SK-N-SH treated with all-trans-retinoic acid at 6 μM for 48 hours (cell line): ENCODE data around the gene GAS2.

ENCODE experiments used
- ATAC-seq: fragments of 200-7000 bp; cut with Tn5 transposase; 3 replicates; pipeline ENCODE4 v1.9.1; 2020; ENCODE audit warnings: mild to moderate bottlenecking, moderate library complexity
- BACH2 ChIP-seq: fragments of 250-450 bp; sonication (Bioruptor Pico); IDR thresholded peaks from 2 replicates; pipeline ENCODE4 v1.9.0; 2021; ENCODE audit warnings: mild to moderate bottlenecking, borderline replicate concordance
- CSDC2 ChIP-seq: fragments of 250-450 bp; sonication (Bioruptor Pico); IDR thresholded peaks from 2 replicates; pipeline ENCODE4 v1.5.0; 2020; ENCODE audit warnings: mild to moderate bottlenecking, moderate library complexity
- ESRRG ChIP-seq: fragments of 250-450 bp; sonication (Bioruptor Pico); IDR thresholded peaks from 2 replicates; pipeline ENCODE4 v1.6.1; 2021; ENCODE audit warnings: mild to moderate bottlenecking
- ISL1 ChIP-seq: fragments of 250-450 bp; sonication (Bioruptor Pico); IDR thresholded peaks from 2 replicates; pipeline ENCODE4 v2.1.2; 2022; ENCODE audit warnings: mild to moderate bottlenecking, moderate library complexity
- PPARA ChIP-seq: fragments of 250-450 bp; sonication (Bioruptor Pico); IDR thresholded peaks from 2 replicates; pipeline ENCODE4 v1.5.0; 2020; ENCODE audit warnings: mild to moderate bottlenecking, borderline replicate concordance
- RARB ChIP-seq: fragments of 250-450 bp; sonication (Bioruptor Pico); IDR thresholded peaks from 2 replicates; pipeline ENCODE4 v1.8.0; 2021; ENCODE audit warnings: mild to moderate bottlenecking, moderate library complexity
- SNAI2 ChIP-seq: fragments of 250-450 bp; sonication (Bioruptor Pico); IDR thresholded peaks from 2 replicates; pipeline ENCODE4 v1.5.0; 2020; ENCODE audit warnings: mild to moderate bottlenecking, moderate library complexity
- TCF4 ChIP-seq: fragments of 250-450 bp; sonication (Bioruptor Pico); IDR thresholded peaks from 2 replicates; pipeline ENCODE4 v1.8.0; 2021; ENCODE audit warnings: mild to moderate bottlenecking, moderate library complexity, borderline replicate concordance
- TOX ChIP-seq: fragments of 250-450 bp; sonication (Bioruptor Pico); IDR thresholded peaks from 2 replicates; pipeline ENCODE4 v1.8.0; 2021; ENCODE audit warnings: mild to moderate bottlenecking, moderate library complexity, borderline replicate concordance
- ZFP3 ChIP-seq: fragments of 250-450 bp; sonication (Bioruptor Pico); IDR thresholded peaks from 2 replicates; pipeline ENCODE4 v1.5.0; 2020; ENCODE audit warnings: mild to moderate bottlenecking, moderate library complexity
- ZFP30 ChIP-seq: fragments of 450-650 bp; formaldehyde crosslinking; IDR thresholded peaks from 2 replicates; pipeline ENCODE4 v1.5.0; 2022; ENCODE audit warnings: mild to moderate bottlenecking, moderate library complexity
- ZNF70 ChIP-seq: fragments of 450-650 bp; formaldehyde crosslinking; IDR thresholded peaks from 2 replicates; pipeline ENCODE4 v1.5.0; 2020; ENCODE audit warnings: mild to moderate bottlenecking, moderate library complexity
- ZNF8 ChIP-seq: fragments of 450-650 bp; formaldehyde crosslinking; IDR thresholded peaks from 2 replicates; pipeline ENCODE4 v1.5.0; 2020; ENCODE audit warnings: mild to moderate bottlenecking, moderate library complexity
- TF ChIP-seq, protein P1 (sequence below): fragments of 250-450 bp; sonication (Bioruptor Pico); IDR thresholded peaks from 2 replicates; pipeline ENCODE4 v1.5.1; 2020; ENCODE audit warnings: low read depth, mild to moderate bottlenecking, moderate library complexity
- TF ChIP-seq, protein P2 (sequence below): fragments of 250-450 bp; sonication (Bioruptor Pico); IDR thresholded peaks from 2 replicates; pipeline ENCODE4 v1.5.0; 2020; ENCODE audit warnings: mild to moderate bottlenecking, moderate library complexity
- TF ChIP-seq, protein P3 (sequence below): fragments of 250-450 bp; sonication (Bioruptor Pico); IDR thresholded peaks from 2 replicates; pipeline ENCODE4 v1.8.0; 2021; ENCODE audit warnings: low read depth, mild to moderate bottlenecking, moderate library complexity, borderline replicate concordance
- TF ChIP-seq, protein P4 (sequence below): fragments of 250-450 bp; sonication (Bioruptor Pico); IDR thresholded peaks from 2 replicates; pipeline ENCODE4 v1.8.0; 2020; ENCODE audit warnings: mild to moderate bottlenecking, moderate library complexity, borderline replicate concordance
- TF ChIP-seq, protein P5 (sequence below): fragments of 250-450 bp; sonication (Bioruptor Pico); IDR thresholded peaks from 2 replicates; pipeline ENCODE4 v1.5.1; 2021; ENCODE audit warnings: mild to moderate bottlenecking, moderate library complexity

GAS2 gene

DNA sequence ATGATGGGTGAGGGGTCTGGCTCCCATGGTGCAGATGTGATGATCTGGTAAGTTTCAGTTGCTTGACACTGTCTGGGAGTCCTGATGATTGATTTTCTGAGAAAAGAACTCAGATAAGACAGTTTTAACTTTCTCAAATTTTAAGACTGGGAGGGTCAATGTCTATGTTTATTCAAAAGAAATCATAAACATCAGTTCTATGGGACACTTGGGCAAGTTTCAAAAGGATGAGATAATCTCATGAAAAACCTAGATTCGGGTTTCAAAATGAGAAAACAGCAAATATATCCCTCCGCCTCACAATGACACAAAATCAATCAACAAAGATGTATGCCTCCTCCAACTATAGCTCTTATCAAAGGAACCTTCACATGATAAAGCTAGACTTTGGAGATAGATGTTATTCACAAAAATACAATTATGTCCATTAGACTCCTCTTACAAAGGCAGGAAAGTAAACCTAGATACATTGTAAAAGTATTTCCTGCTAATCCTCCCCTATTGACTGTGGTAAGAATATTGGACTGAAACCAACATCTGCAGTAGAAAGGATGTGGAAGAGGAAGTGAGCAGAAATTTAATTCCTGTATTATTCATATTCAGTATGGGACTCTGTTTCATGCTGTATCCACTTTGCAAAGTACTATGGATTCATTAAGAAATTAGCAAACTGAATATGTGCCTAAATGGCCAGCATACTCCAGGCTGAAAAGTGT is 141.6 kb downstream of the GAS2 start:
- TF ChIP-seq TCF4 (no peak), RARB (CRISPR knock-in tag) (no peak), ZFP3 (CRISPR knock-in tag) (no peak), TOX (CRISPR knock-in tag) (no peak), ZNF70 (CRISPR knock-in tag) (no peak), CSDC2 (no peak), SNAI2 (CRISPR knock-in tag) (no peak), ISL1 (CRISPR knock-in tag) (no peak), ZFP30 (CRISPR knock-in tag) (no peak), ESRRG (CRISPR knock-in tag) (no peak), PPARA (CRISPR knock-in tag) (no peak), BACH2 (CRISPR knock-in tag) (no peak)
- TF ChIP-seq, protein P1, sequence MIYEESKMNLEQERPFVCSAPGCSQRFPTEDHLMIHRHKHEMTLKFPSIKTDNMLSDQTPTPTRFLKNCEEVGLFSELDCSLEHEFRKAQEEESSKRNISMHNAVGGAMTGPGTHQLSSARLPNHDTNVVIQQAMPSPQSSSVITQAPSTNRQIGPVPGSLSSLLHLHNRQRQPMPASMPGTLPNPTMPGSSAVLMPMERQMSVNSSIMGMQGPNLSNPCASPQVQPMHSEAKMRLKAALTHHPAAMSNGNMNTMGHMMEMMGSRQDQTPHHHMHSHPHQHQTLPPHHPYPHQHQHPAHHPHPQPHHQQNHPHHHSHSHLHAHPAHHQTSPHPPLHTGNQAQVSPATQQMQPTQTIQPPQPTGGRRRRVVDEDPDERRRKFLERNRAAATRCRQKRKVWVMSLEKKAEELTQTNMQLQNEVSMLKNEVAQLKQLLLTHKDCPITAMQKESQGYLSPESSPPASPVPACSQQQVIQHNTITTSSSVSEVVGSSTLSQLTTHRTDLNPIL (CRISPR knock-in tag), result no peak
- TF ChIP-seq, protein P2, sequence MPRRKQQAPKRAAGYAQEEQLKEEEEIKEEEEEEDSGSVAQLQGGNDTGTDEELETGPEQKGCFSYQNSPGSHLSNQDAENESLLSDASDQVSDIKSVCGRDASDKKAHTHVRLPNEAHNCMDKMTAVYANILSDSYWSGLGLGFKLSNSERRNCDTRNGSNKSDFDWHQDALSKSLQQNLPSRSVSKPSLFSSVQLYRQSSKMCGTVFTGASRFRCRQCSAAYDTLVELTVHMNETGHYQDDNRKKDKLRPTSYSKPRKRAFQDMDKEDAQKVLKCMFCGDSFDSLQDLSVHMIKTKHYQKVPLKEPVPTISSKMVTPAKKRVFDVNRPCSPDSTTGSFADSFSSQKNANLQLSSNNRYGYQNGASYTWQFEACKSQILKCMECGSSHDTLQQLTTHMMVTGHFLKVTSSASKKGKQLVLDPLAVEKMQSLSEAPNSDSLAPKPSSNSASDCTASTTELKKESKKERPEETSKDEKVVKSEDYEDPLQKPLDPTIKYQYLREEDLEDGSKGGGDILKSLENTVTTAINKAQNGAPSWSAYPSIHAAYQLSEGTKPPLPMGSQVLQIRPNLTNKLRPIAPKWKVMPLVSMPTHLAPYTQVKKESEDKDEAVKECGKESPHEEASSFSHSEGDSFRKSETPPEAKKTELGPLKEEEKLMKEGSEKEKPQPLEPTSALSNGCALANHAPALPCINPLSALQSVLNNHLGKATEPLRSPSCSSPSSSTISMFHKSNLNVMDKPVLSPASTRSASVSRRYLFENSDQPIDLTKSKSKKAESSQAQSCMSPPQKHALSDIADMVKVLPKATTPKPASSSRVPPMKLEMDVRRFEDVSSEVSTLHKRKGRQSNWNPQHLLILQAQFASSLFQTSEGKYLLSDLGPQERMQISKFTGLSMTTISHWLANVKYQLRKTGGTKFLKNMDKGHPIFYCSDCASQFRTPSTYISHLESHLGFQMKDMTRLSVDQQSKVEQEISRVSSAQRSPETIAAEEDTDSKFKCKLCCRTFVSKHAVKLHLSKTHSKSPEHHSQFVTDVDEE (CRISPR knock-in tag), result no peak
- TF ChIP-seq, protein P3, sequence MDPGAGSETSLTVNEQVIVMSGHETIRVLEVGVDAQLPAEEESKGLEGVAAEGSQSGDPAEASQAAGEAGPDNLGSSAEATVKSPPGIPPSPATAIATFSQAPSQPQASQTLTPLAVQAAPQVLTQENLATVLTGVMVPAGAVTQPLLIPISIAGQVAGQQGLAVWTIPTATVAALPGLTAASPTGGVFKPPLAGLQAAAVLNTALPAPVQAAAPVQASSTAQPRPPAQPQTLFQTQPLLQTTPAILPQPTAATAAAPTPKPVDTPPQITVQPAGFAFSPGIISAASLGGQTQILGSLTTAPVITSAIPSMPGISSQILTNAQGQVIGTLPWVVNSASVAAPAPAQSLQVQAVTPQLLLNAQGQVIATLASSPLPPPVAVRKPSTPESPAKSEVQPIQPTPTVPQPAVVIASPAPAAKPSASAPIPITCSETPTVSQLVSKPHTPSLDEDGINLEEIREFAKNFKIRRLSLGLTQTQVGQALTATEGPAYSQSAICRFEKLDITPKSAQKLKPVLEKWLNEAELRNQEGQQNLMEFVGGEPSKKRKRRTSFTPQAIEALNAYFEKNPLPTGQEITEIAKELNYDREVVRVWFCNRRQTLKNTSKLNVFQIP (CRISPR knock-in tag), result no peak
- TF ChIP-seq, protein P4, sequence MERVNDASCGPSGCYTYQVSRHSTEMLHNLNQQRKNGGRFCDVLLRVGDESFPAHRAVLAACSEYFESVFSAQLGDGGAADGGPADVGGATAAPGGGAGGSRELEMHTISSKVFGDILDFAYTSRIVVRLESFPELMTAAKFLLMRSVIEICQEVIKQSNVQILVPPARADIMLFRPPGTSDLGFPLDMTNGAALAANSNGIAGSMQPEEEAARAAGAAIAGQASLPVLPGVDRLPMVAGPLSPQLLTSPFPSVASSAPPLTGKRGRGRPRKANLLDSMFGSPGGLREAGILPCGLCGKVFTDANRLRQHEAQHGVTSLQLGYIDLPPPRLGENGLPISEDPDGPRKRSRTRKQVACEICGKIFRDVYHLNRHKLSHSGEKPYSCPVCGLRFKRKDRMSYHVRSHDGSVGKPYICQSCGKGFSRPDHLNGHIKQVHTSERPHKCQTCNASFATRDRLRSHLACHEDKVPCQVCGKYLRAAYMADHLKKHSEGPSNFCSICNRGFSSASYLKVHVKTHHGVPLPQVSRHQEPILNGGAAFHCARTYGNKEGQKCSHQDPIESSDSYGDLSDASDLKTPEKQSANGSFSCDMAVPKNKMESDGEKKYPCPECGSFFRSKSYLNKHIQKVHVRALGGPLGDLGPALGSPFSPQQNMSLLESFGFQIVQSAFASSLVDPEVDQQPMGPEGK (CRISPR knock-in tag), result no peak
- ATAC-seq, result no peak

DNA sequence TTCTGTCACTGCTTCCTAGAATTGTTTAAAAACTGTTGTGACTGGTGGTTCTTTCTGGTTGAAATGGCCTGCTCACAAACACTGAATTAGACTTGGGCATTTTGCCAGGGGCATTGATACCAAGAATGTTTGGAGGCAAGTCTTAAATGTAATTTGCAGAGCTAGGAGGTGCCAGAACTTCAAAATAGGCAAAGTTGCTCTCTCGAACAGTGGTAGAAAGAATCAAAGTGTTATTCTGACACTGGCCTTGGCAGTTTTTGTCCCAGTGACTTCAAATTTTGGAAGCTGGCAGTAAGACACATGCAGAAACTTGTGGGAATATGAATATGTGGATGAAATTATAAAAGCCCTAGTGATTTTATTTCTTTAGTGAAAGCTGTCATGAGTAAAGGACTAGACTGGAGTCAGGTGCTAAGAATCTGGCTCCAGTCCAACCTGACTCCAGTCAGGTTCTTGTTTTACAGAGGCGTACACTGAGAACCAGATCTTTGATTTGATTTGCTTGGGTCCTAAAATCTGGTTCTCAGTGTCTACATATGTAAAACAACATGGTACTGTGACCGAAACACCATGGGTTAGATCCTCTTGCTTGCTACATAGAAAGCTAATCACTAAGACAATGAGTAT is 142.3 kb downstream of the GAS2 start:
- ATAC-seq, result no peak
- no peak for TF ChIP-seq ZNF8 (CRISPR knock-in tag)
- no peak for TF ChIP-seq ZNF70 (CRISPR knock-in tag)
- TF ChIP-seq, protein P5, sequence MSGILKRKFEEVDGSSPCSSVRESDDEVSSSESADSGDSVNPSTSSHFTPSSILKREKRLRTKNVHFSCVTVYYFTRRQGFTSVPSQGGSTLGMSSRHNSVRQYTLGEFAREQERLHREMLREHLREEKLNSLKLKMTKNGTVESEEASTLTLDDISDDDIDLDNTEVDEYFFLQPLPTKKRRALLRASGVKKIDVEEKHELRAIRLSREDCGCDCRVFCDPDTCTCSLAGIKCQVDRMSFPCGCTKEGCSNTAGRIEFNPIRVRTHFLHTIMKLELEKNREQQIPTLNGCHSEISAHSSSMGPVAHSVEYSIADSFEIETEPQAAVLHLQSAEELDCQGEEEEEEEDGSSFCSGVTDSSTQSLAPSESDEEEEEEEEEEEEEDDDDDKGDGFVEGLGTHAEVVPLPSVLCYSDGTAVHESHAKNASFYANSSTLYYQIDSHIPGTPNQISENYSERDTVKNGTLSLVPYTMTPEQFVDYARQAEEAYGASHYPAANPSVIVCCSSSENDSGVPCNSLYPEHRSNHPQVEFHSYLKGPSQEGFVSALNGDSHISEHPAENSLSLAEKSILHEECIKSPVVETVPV (CRISPR knock-in tag), result no peak
- TF ChIP-seq, protein P4 (CRISPR knock-in tag), result no peak
- TF ChIP-seq, protein P1 (CRISPR knock-in tag), result no peak
- TF ChIP-seq CSDC2, result no peak
- no peak for TF ChIP-seq TOX (CRISPR knock-in tag)
- TF ChIP-seq ZFP3 (CRISPR knock-in tag), result no peak
- no peak for TF ChIP-seq PPARA (CRISPR knock-in tag)
- TF ChIP-seq ISL1 (CRISPR knock-in tag), result no peak
- no peak for TF ChIP-seq RARB (CRISPR knock-in tag)
- TF ChIP-seq, all 23 proteins: peak for 0
